Stomach smooth muscle (tissue), 2 donors: ENCODE results near the gene ENO3.

ENCODE experiments used
- H3K27ac ChIP-seq: one replicate; pipeline ENCODE4 v1.7.0; 2013; ENCODE audit warnings: mild to moderate bottlenecking, low read length, inconsistent platforms
- H3K27me3 ChIP-seq, 2 donors: one replicate each; pipeline ENCODE4 v1.7.0; 2013; ENCODE audit warnings: low read length in 2 of 2; ENCODE audit not compliant: insufficient read depth in 2 of 2, control insufficient read depth in 1 of 2
- H3K36me3 ChIP-seq, 2 donors: one replicate each; pipeline ENCODE4 v1.7.0; 2013; ENCODE audit warnings: low read length in 2 of 2; ENCODE audit not compliant: control insufficient read depth in 2 of 2, insufficient read depth in 2 of 2
- H3K4me1 ChIP-seq: one replicate; pipeline ENCODE4 v1.7.0; 2013; ENCODE audit warnings: low read length; ENCODE audit not compliant: control insufficient read depth, insufficient read depth
- H3K4me3 ChIP-seq, 2 donors: one replicate each; pipeline ENCODE4 v1.7.0; 2013; ENCODE audit warnings: low read length in 2 of 2
- H3K9ac ChIP-seq, 2 donors: one replicate each; pipeline ENCODE4 v1.7.0; 2013; ENCODE audit warnings: low read length in 2 of 2, mild to moderate bottlenecking in 1 of 2
- H3K9me3 ChIP-seq, 2 donors: one replicate each; pipeline ENCODE4 v1.7.0; 2013; ENCODE audit warnings: low read length in 2 of 2; ENCODE audit not compliant: control insufficient read depth in 2 of 2
- donor health status: healthy.
- donor health status: Pancreatic carcinoma.

ENO3 gene

GRCh38 chr17:4967539-4968485 is 16.9 kb downstream of the ENO3 start, which contains the start of gene SPAG7:
SPAG7 (minus strand) TSS chr17:4967817; CDS start chr17:4967804, 13 bp downstream.
- Histone ChIP-seq H3K27ac (peak within 1 kb of the TSS; percentile 96), H3K9me3 (no peaks in the 10 kb centered on the region), H3K4me3 (peak within 1 kb of the TSS; percentile 89 to 96), H3K4me1 (peaks cover 36% of the 10 kb centered on the region), H3K36me3 (peaks cover 15 to 17% of the 10 kb centered on the region in 2 donors), H3K27me3 (no peaks in the 10 kb centered on the region), H3K9ac (peak within 1 kb of the TSS; percentile 93 to 98)

- H3K4me1 ChIP-seq: peaks cover 38% of the 10 kb centered on the region
- peaks cover 18 to 25% of the 10 kb centered on the region in 2 donors for H3K36me3 ChIP-seq
- peak overlapping the region; percentile 96 for H3K27ac ChIP-seq
- H3K9ac ChIP-seq: peak overlapping the region; percentile 74 to 79
- H3K27me3 ChIP-seq: no peaks in the 10 kb centered on the region
- no peaks in the 10 kb centered on the region for H3K9me3 ChIP-seq
- peak overlapping the region; percentile 72 to 96 for H3K4me3 ChIP-seq
Measured at GRCh38 chr17:4968486-4969046, 17.6 kb downstream of the ENO3 start.

- H3K36me3 ChIP-seq: peaks cover 18 to 29% of the 10 kb centered on the region in 2 donors
- peaks cover 43% of the 10 kb centered on the region for H3K4me1 ChIP-seq
- H3K9me3 ChIP-seq: no peaks in the 10 kb centered on the region
- H3K4me3 ChIP-seq: peak overlapping the region; percentile 72 to 96
- no peaks in the 10 kb centered on the region for H3K27me3 ChIP-seq
- peak overlapping the region; percentile 96 for H3K27ac ChIP-seq
- H3K9ac ChIP-seq: peak overlapping the region; percentile 74 to 79
Measured at GRCh38 chr17:4969047-4969550, 18.2 kb downstream of the ENO3 start.

GRCh38 chr17:4969551-4970173 is 18.7 kb downstream of the ENO3 start:
- H3K27ac ChIP-seq: peak overlapping the region; percentile 96
- peaks cover 48% of the 10 kb centered on the region for H3K4me1 ChIP-seq
- peak overlapping the region; percentile 74 to 79 for H3K9ac ChIP-seq
- no peaks in the 10 kb centered on the region for H3K9me3 ChIP-seq
- no peaks in the 10 kb centered on the region for H3K27me3 ChIP-seq
- peak overlapping the region; percentile 72 to 96 for H3K4me3 ChIP-seq
- peaks cover 18 to 33% of the 10 kb centered on the region in 2 donors for H3K36me3 ChIP-seq

- H3K36me3 ChIP-seq: peaks cover 21 to 36% of the 10 kb centered on the region in 2 donors
- no peak overlapping the region for H3K4me3 ChIP-seq
- peaks cover 51% of the 10 kb centered on the region for H3K4me1 ChIP-seq
- peak overlapping the region; percentile 74 to 79 for H3K9ac ChIP-seq
- H3K9me3 ChIP-seq: no peaks in the 10 kb centered on the region
- H3K27me3 ChIP-seq: no peaks in the 10 kb centered on the region
- H3K27ac ChIP-seq: peak overlapping the region; percentile 96
Measured at GRCh38 chr17:4970273-4970672, 19.4 kb downstream of the ENO3 start.

GRCh38 chr17:4971826-4972225 is 20.9 kb downstream of the ENO3 start:
- Histone ChIP-seq H3K4me1 (peaks cover 42% of the 10 kb centered on the region), H3K9ac (peak overlapping the region in 1 of 2 donors; percentile 21), H3K9me3 (no peaks in the 10 kb centered on the region), H3K36me3 (peaks cover 27 to 43% of the 10 kb centered on the region in 2 donors), H3K27ac (peak overlapping the region; percentile 69), H3K4me3 (no peak overlapping the region), H3K27me3 (no peaks in the 10 kb centered on the region)

DNA sequence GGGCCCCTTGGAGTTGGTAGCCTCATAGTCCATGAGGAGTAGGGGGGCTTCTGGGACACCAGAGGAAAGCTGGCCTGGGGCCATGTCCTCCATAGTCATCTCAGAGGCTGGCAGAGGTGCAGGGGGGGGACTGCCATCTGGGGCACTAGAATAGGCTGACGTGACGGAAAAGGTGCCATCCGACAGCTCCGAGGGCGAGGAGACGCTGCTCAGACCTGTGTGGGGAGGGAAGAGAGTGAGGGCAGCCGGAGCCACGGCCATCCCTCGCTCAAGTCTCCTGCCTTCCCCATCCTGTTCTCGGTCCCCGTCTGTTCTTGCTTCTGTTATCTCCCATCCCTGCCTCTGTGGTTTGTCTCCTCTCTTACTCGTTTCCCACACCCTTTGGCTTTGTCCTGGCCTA is 21.4 kb downstream of the ENO3 start:
- Histone ChIP-seq H3K9ac (peak overlapping the region in 1 of 2 donors; percentile 21), H3K27ac (peak overlapping the region; percentile 69)

GRCh38 chr17:4972752-4973151 is 21.8 kb downstream of the ENO3 start:
- Histone ChIP-seq H3K36me3 (peaks cover 36 to 52% of the 10 kb centered on the region in 2 donors), H3K27ac (peak overlapping the region; percentile 69), H3K4me3 (no peak overlapping the region), H3K9ac (no peak overlapping the region), H3K9me3 (no peaks in the 10 kb centered on the region), H3K27me3 (no peaks in the 10 kb centered on the region), H3K4me1 (peaks cover 42% of the 10 kb centered on the region)

More for the DNA sequence above, 21.4 kb downstream of the ENO3 start:
- no peaks in the 10 kb centered on the region for H3K9me3 ChIP-seq
- H3K36me3 ChIP-seq: peaks cover 32 to 48% of the 10 kb centered on the region in 2 donors
- peaks cover 42% of the 10 kb centered on the region for H3K4me1 ChIP-seq
- no peak overlapping the region for H3K4me3 ChIP-seq
- H3K27me3 ChIP-seq: no peaks in the 10 kb centered on the region

DNA sequence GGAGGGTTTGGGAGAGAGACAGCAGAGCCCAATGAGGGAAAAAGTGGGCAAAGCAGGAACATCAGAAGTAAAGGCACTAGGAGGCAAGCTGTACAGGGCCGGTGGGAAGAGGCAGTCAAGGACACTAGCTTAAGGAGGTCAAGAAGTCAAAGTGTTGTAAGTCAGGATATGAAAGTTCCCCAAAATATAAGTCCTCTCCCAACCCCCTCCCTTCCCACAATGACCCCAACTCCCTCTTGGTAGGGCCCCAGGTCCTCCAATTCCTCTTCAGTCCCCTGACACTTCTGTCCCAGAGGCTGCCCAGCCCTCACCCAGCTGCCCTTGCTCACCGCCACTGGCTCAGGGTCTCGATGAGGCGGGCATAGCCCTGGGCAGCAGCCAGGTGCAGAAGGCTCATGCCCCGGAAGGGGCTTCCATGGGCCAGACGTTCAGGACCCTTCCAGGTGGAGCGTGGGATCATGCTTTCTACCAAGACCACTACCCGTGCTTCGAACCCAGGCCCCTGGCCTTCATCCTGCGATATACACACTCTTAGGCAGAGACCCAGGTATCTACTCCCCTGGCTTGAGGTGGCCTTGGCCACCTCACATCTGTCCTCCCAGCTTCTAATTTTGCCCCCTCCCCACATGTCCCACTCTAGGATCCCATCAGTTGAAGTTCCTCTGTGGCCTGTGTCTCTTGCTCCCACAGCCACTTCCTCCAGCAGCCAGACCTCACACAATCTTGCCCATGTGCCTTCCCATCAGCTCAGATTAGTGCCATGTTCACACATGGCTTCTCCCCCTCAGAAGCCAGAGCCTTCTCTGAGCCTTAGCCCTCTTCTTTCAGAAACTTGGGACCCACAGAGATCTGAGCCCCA is 22.6 kb downstream of the ENO3 start:
- no peak overlapping the region for H3K4me3 ChIP-seq
- no peak overlapping the region for H3K9ac ChIP-seq
- peak overlapping the region; percentile 69 for H3K27ac ChIP-seq
- peaks cover 37% of the 10 kb centered on the region for H3K4me1 ChIP-seq
- peaks cover 43 to 59% of the 10 kb centered on the region in 2 donors for H3K36me3 ChIP-seq
- H3K27me3 ChIP-seq: no peaks in the 10 kb centered on the region
- no peaks in the 10 kb centered on the region for H3K9me3 ChIP-seq
